DOHH2 (cell line): Measurements from ENCODE around the gene PKM.

Experiments
- H3F3A ChIP-seq: fragments of 200-600 bp; sonication (generic), shearing (Covaris generic); 2 replicates; pipeline ENCODE4 v1.6.0; 2016; ENCODE audit warnings: antibody characterized with exemption, mild to moderate bottlenecking; ENCODE audit not compliant: control insufficient read depth, insufficient read depth
- H3K27ac ChIP-seq: fragments of 200-600 bp; sonication (generic); 2 replicates; pipeline ENCODE4 v1.5.1; 2014; ENCODE audit warnings: low read depth, mild to moderate bottlenecking, low read length, moderate library complexity
- H3K27me3 ChIP-seq: fragments of 200-600 bp; sonication (generic); 2 replicates; pipeline ENCODE4 v1.6.1; 2014; ENCODE audit warnings: mild to moderate bottlenecking, low read length, mixed read lengths; ENCODE audit not compliant: control insufficient read depth
- H3K36me3 ChIP-seq: fragments of 200-600 bp; sonication (generic); 2 replicates; pipeline ENCODE4 v1.6.1; 2014; ENCODE audit warnings: mild to moderate bottlenecking, low read length, moderate library complexity, mixed read lengths; ENCODE audit not compliant: control insufficient read depth
- H3K4me1 ChIP-seq: fragments of 200-600 bp; sonication (generic); 2 replicates; pipeline ENCODE4 v1.6.1; 2014; ENCODE audit warnings: mild to moderate bottlenecking, low read length, mixed read lengths; ENCODE audit not compliant: control insufficient read depth
- H3K4me2 ChIP-seq: fragments of 200-600 bp; sonication (generic); 2 replicates; pipeline ENCODE4 v1.6.0; 2014; ENCODE audit warnings: mild to moderate bottlenecking, low read length, moderate library complexity
- H3K4me3 ChIP-seq: fragments of 200-600 bp; sonication (generic); 2 replicates; pipeline ENCODE4 v1.5.1; 2014; ENCODE audit warnings: mild to moderate bottlenecking, low read length, mixed read lengths
- H3K79me2 ChIP-seq: fragments of 200-600 bp; sonication (generic); 2 replicates; pipeline ENCODE4 v1.6.1; 2014; ENCODE audit warnings: mild to moderate bottlenecking, low read length, mixed read lengths; ENCODE audit not compliant: control insufficient read depth
- H3K9me2 ChIP-seq: fragments of 200-600 bp; sonication (generic); replicated peaks from 2 replicates; pipeline ENCODE4 v1.6.1; 2014; ENCODE audit warnings: mild to moderate bottlenecking, low read length, mixed read lengths; ENCODE audit not compliant: control insufficient read depth
- H3K9me3 ChIP-seq: fragments of 200-600 bp; sonication (generic); 2 replicates; pipeline ENCODE4 v1.6.1; 2014; ENCODE audit warnings: antibody characterized with exemption, low read length, mixed read lengths; ENCODE audit not compliant: control insufficient read depth, insufficient read depth
- H4K20me1 ChIP-seq: fragments of 200-600 bp; sonication (generic); 2 replicates; pipeline ENCODE4 v1.6.0; 2014; ENCODE audit warnings: low read depth, mild to moderate bottlenecking, antibody characterized with exemption, low read length, moderate library complexity; ENCODE audit not compliant: control insufficient read depth, insufficient read depth
- EZH2phosphoT487 ChIP-seq: fragments of 200-600 bp; sonication (generic); IDR thresholded peaks from 2 replicates; pipeline ENCODE4 v1.6.1; 2017; ENCODE audit warnings: borderline replicate concordance, mild to moderate bottlenecking, antibody characterized with exemption, low read length, moderate library complexity, mixed read lengths
- TF ChIP-seq, protein P1 (sequence below): fragments of 200-600 bp; sonication (generic); IDR thresholded peaks from one replicate; pipeline ENCODE4 v1.5.1; 2014; ENCODE audit warnings: antibody characterized with exemption, mild to moderate bottlenecking, low read depth, low read length; ENCODE audit not compliant: poor library complexity, severe bottlenecking

PKM gene

DNA sequence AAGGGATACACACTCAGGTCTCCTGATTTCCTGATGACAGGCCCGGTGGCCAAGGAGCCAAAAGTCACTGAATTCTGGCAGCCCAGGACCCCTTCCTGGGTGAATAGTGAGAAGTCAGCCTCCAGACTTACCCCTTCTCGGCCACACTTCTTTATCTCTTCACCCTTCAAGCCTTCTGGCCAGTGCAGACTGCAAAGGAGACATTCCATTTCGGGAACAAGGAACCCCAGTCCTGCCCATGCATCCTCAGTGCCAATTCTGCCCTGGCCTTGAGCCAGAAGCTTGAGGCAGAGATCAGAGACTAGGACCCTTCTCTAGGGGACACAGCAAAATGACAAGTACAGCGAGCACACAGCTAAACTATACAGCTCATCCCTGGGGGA is 62.2 kb downstream of the PKM start:
- H3K79me2 ChIP-seq: no peaks in the 10 kb centered on the region
- no peaks in the 10 kb centered on the region for H3K4me1 ChIP-seq
- no peak overlapping the region for H3K27ac ChIP-seq
- H3K9me3 ChIP-seq: no peaks in the 10 kb centered on the region
- no peaks in the 10 kb centered on the region for H4K20me1 ChIP-seq
- peaks cover 12% of the 10 kb centered on the region for H3K27me3 ChIP-seq
- H3F3A ChIP-seq: no peaks in the 10 kb centered on the region
- no peaks in the 10 kb centered on the region for H3K36me3 ChIP-seq
- H3K9me2 ChIP-seq: no peaks in the 10 kb centered on the region
- no peak overlapping the region for H3K4me3 ChIP-seq
- TF ChIP-seq EZH2phosphoT487: no peak
- TF ChIP-seq, protein P1, sequence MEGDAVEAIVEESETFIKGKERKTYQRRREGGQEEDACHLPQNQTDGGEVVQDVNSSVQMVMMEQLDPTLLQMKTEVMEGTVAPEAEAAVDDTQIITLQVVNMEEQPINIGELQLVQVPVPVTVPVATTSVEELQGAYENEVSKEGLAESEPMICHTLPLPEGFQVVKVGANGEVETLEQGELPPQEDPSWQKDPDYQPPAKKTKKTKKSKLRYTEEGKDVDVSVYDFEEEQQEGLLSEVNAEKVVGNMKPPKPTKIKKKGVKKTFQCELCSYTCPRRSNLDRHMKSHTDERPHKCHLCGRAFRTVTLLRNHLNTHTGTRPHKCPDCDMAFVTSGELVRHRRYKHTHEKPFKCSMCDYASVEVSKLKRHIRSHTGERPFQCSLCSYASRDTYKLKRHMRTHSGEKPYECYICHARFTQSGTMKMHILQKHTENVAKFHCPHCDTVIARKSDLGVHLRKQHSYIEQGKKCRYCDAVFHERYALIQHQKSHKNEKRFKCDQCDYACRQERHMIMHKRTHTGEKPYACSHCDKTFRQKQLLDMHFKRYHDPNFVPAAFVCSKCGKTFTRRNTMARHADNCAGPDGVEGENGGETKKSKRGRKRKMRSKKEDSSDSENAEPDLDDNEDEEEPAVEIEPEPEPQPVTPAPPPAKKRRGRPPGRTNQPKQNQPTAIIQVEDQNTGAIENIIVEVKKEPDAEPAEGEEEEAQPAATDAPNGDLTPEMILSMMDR: no peak
- H3K4me2 ChIP-seq: no peak overlapping the region

DNA sequence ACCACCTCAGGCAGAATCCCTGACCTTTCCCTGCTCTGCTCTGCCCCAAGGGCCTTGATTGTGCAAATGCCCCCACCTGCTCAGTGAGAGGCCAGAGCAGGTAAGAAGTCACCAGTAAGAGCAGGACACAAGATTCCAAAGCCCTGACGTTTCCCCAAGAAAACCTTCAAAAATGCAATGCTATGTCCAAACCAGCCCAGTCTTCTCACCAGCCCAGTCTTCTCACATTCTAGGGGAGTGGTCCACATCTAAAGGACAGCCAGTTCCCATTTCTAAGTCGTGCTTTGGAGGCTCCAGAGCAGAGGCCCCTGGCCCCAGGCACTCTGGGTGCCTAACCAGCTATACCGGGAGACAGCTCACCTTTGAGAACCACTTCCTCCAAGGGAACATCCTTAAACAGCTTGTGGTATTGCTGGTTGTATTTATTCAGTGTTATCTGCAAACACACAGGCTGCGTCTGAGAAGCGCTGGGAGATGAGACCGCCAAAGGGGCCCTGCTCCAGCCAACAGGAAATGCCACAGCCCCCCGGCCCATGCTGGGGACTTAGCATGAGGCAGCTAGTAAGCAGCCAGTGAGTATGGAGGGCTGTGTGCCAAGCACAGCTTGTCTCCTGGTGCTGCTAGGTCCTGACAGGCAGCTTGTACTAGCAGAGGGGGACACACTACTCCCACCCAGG is 62.7 kb downstream of the PKM start:
- Histone ChIP-seq H3K9me3 (no peaks in the 10 kb centered on the region), H3K4me2 (no peak overlapping the region), H3F3A (no peaks in the 10 kb centered on the region), H3K27ac (no peak overlapping the region), H3K4me3 (no peak overlapping the region), H3K9me2 (no peaks in the 10 kb centered on the region), H3K4me1 (no peaks in the 10 kb centered on the region), H3K36me3 (no peaks in the 10 kb centered on the region), H4K20me1 (no peaks in the 10 kb centered on the region), H3K27me3 (peaks cover 12% of the 10 kb centered on the region), H3K79me2 (no peaks in the 10 kb centered on the region)
- TF ChIP-seq, protein P1: no peak

DNA sequence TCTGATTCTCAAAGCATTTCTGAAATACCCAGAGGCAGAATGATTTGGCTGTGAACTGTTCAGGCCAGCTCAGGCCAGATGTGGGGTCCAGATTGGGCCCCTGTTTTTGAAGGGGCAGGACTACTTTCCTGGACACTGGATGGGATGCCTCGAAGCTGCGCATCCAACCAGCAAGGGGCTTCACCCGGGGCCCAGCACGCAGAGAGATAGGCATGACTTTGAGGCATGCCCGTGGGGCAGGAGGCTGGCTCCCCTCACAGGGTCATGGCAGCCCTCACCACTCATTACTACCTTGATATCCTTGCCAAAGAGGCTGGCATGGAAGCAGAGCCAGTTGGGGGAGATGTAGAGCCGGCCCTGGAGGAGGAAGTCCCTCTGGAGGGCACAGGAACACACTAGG is 63.5 kb downstream of the PKM start:
- no peak overlapping the region for H3K27ac ChIP-seq
- no peaks in the 10 kb centered on the region for H4K20me1 ChIP-seq
- no peaks in the 10 kb centered on the region for H3K4me1 ChIP-seq
- no peaks in the 10 kb centered on the region for H3K9me3 ChIP-seq
- TF ChIP-seq, protein P1: no peak
- TF ChIP-seq EZH2phosphoT487: no peak
- no peak overlapping the region for H3K4me3 ChIP-seq
- H3K4me2 ChIP-seq: no peak overlapping the region
- no peaks in the 10 kb centered on the region for H3K36me3 ChIP-seq
- H3F3A ChIP-seq: no peaks in the 10 kb centered on the region
- peaks cover 12% of the 10 kb centered on the region for H3K27me3 ChIP-seq
- no peaks in the 10 kb centered on the region for H3K79me2 ChIP-seq
- no peaks in the 10 kb centered on the region for H3K9me2 ChIP-seq
